PC-3 (cell line): Measurements from ENCODE around the gene VEZT. TPM values are rescaled to one million over a fixed set of nuclear protein-coding genes. Genes with fewer than 3 reads are reported as not detected.
"Not testable (repeated sequence)": the region's sequence is repeated elsewhere in the genome, so short reads cannot be mapped to it uniquely, and the experiment has no call there.

ENCODE experiments used
- ATAC-seq: fragments of 200-7000 bp; cut with Tn5 transposase; 2 replicates; pipeline ENCODE4 v1.9.1; 2020; ENCODE audit warnings: mild to moderate bottlenecking, moderate library complexity
- BruUV-seq: library from RNA; stranded (reverse); fragments of 400-500 nt; replicated peaks from 2 replicates; lab custom pipeline; 2021; lab: Mats Ljungman, UMichigan
- CTCF ChIA-PET: fragments of 300-600 bp; sonication (Branson Sonifier 250); formaldehyde crosslinking; loops from one replicate; lab custom pipeline; 2022; ENCODE audit warnings: antibody characterized with exemption; lab: Charles Lee
- POLR2A ChIA-PET: fragments of 300-600 bp; sonication (Branson Sonifier 250); formaldehyde crosslinking; loops from one replicate; lab custom pipeline; 2022; ENCODE audit warnings: antibody characterized with exemption; ENCODE audit not compliant: unreplicated experiment; lab: Charles Lee
- DNase-seq: peaks from one replicate; pipeline ENCODE4 v3.0.0-alpha.2; 2015
- H2AFZ ChIP-seq: fragments of 300-600 bp; sonication (generic); 2 replicates; pipeline ENCODE4 v1.6.0; 2016; ENCODE audit warnings: antibody characterized with exemption, low read length
- H3F3A ChIP-seq: fragments of 300-600 bp; sonication (generic); one replicate; pipeline ENCODE4 v1.6.0; 2017; ENCODE audit warnings: antibody characterized with exemption, low read length, control low read depth, mild to moderate bottlenecking; ENCODE audit not compliant: unreplicated experiment
- H3K27ac ChIP-seq: fragments of 300-600 bp; sonication (generic); 2 replicates; pipeline ENCODE4 v1.5.1; 2016; ENCODE audit warnings: mild to moderate bottlenecking, low read length
- H3K27me3 ChIP-seq: fragments of 300-600 bp; sonication (generic); 2 replicates; pipeline ENCODE4 v1.6.1; 2016; ENCODE audit warnings: low read length, mixed read lengths
- H3K36me3 ChIP-seq: fragments of 300-600 bp; sonication (generic); 2 replicates; pipeline ENCODE4 v1.6.1; 2016; ENCODE audit warnings: low read depth, mixed run types, low read length, mixed read lengths
- H3K4me1 ChIP-seq: fragments of 300-600 bp; sonication (generic); 2 replicates; pipeline ENCODE4 v1.5.1; 2016; ENCODE audit warnings: low read length; ENCODE audit not compliant: insufficient read depth
- H3K4me2 ChIP-seq: fragments of 300-600 bp; sonication (generic); 2 replicates; pipeline ENCODE4 v1.6.0; 2016; ENCODE audit warnings: low read length
- H3K4me3 ChIP-seq: fragments of 300-600 bp; sonication (generic); 2 replicates; pipeline ENCODE4 v1.5.1; 2016; ENCODE audit warnings: mild to moderate bottlenecking, low read length, mixed read lengths
- H3K79me2 ChIP-seq: fragments of 300-600 bp; sonication (generic); 2 replicates; pipeline ENCODE4 v1.6.1; 2017; ENCODE audit warnings: low read length, mixed read lengths
- H3K9ac ChIP-seq: fragments of 300-600 bp; sonication (generic); 2 replicates; pipeline ENCODE4 v1.6.0; 2016; ENCODE audit warnings: mild to moderate bottlenecking, low read length
- H3K9me2 ChIP-seq: fragments of 300-600 bp; sonication (generic); replicated peaks from 2 replicates; pipeline ENCODE4 v1.6.1; 2016; ENCODE audit warnings: mixed run types, low read length, mixed read lengths
- H3K9me3 ChIP-seq: fragments of 300-600 bp; sonication (generic); 2 replicates; pipeline ENCODE4 v1.6.1; 2016; ENCODE audit warnings: low read length, mixed read lengths
- H4K20me1 ChIP-seq: fragments of 300-600 bp; sonication (generic); 2 replicates; pipeline ENCODE4 v1.6.1; 2016; ENCODE audit warnings: low read length, mixed read lengths
- EZH2 ChIP-seq: fragments of 300-600 bp; sonication (generic); IDR thresholded peaks from one replicate; pipeline ENCODE4 v1.6.1; 2017; ENCODE audit warnings: antibody characterized with exemption, mild to moderate bottlenecking, low read length; ENCODE audit not compliant: unreplicated experiment
- EZH2phosphoT487 ChIP-seq: fragments of 300-600 bp; sonication (generic); IDR thresholded peaks from 2 replicates; pipeline ENCODE4 v1.6.1; 2018; ENCODE audit warnings: mild to moderate bottlenecking, antibody characterized with exemption, low read length, borderline replicate concordance
- intact Hi-C: fragments of 100-400 bp; cut with micrococcal nuclease; formaldehyde crosslinking; loops from 2 replicates; pipeline ENCODE4 v1.9.0; 2023
- total RNA-seq: library from RNA; depleted of rRNA; stranded (reverse); fragments of >200 nt; gene quantifications from 2 replicates; pipeline ENCODE4 v1.2.3, GENCODE V29; 2014
- TF ChIP-seq, protein P1 (sequence below): fragments of 300-600 bp; sonication (generic); conservative IDR thresholded peaks from 2 replicates; pipeline ENCODE4 v1.5.1; 2017; ENCODE audit warnings: antibody characterized with exemption, low read depth, mild to moderate bottlenecking, low read length

VEZT gene
- total RNA-seq, 1 experiment from 2014 or later, result 83.6 TPM

DNA sequence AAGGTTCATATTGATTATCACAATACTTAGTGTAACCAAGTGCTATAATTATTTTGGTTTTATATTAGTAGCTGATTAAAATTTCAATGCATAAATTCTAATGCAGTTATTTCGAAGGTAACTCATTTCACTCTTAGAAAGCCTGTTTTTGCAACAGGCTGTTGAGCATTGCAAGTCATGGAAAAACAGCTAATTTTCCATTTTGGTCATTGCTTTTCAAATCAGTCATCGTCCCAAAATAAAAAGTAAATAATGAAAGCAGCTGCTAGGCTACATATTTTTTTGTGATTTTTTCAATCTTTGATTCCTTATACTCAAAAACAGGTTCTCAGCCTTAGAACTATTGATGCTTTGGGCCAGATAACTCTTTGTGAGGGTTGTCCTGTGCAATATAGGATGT is 22.9 kb downstream of the VEZT start:
- H3K36me3 ChIP-seq, result peaks cover 25% of the 10 kb centered on the region
- DNase-seq (no peak), ATAC-seq (no peak)
- H3K4me2 ChIP-seq, result no peak overlapping the region
- no peaks in the 10 kb centered on the region for H3K9me2 ChIP-seq
- H3F3A ChIP-seq, result no peaks in the 10 kb centered on the region
- H3K27me3 ChIP-seq, result no peaks in the 10 kb centered on the region
- ChIA-PET POLR2A (no interaction called here), CTCF (no interaction called here)
- H3K9me3 ChIP-seq, result no peaks in the 10 kb centered on the region
- BruUV-seq, result no TSS peak
- H3K4me1 ChIP-seq, result no peaks in the 10 kb centered on the region
- H3K9ac ChIP-seq, result no peak overlapping the region
- H3K27ac ChIP-seq, result no peak overlapping the region
- no peak overlapping the region for H3K4me3 ChIP-seq
- H2AFZ ChIP-seq, result no peak overlapping the region
- intact Hi-C loops, result no loop called here
- no peak for TF ChIP-seq EZH2
- TF ChIP-seq, protein P1, sequence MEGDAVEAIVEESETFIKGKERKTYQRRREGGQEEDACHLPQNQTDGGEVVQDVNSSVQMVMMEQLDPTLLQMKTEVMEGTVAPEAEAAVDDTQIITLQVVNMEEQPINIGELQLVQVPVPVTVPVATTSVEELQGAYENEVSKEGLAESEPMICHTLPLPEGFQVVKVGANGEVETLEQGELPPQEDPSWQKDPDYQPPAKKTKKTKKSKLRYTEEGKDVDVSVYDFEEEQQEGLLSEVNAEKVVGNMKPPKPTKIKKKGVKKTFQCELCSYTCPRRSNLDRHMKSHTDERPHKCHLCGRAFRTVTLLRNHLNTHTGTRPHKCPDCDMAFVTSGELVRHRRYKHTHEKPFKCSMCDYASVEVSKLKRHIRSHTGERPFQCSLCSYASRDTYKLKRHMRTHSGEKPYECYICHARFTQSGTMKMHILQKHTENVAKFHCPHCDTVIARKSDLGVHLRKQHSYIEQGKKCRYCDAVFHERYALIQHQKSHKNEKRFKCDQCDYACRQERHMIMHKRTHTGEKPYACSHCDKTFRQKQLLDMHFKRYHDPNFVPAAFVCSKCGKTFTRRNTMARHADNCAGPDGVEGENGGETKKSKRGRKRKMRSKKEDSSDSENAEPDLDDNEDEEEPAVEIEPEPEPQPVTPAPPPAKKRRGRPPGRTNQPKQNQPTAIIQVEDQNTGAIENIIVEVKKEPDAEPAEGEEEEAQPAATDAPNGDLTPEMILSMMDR, result no peak
- TF ChIP-seq EZH2phosphoT487, result no peak
- H3K79me2 ChIP-seq, result peaks cover 95% of the 10 kb centered on the region
- peaks cover 25% of the 10 kb centered on the region for H4K20me1 ChIP-seq

DNA sequence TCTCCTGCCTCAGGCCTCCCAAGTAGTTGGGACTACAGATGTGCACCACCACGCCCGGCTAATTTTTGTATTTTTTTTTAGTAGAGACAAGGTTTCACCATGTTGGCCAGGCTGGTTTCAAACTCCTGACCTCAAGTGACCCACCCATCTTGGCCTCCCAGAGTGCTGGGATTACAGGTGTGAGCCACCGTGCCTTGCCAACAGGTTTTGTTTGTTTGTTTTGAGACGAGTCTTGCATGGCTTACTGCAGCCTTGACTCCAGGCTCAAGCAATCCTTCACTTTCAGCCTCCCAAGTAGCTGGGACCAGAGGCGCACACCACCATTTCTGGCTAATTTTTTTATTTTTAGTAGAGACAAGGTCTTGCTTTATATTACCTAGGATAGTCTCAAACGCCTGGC is 23.5 kb downstream of the VEZT start:
- H3K9me3 ChIP-seq, H3F3A ChIP-seq, H3K4me3 ChIP-seq, BruUV-seq, DNase-seq, H3K9ac ChIP-seq, H3K9me2 ChIP-seq, CTCF ChIA-PET, ATAC-seq, H3K4me2 ChIP-seq, intact Hi-C loops, H3K4me1 ChIP-seq, H2AFZ ChIP-seq, POLR2A ChIA-PET, H3K27me3 ChIP-seq, H3K27ac ChIP-seq: not testable (repeated sequence)
- H3K79me2 ChIP-seq, result peaks cover 100% of the 10 kb centered on the region
- peaks cover 27% of the 10 kb centered on the region for H4K20me1 ChIP-seq
- peaks cover 26% of the 10 kb centered on the region for H3K36me3 ChIP-seq

DNA sequence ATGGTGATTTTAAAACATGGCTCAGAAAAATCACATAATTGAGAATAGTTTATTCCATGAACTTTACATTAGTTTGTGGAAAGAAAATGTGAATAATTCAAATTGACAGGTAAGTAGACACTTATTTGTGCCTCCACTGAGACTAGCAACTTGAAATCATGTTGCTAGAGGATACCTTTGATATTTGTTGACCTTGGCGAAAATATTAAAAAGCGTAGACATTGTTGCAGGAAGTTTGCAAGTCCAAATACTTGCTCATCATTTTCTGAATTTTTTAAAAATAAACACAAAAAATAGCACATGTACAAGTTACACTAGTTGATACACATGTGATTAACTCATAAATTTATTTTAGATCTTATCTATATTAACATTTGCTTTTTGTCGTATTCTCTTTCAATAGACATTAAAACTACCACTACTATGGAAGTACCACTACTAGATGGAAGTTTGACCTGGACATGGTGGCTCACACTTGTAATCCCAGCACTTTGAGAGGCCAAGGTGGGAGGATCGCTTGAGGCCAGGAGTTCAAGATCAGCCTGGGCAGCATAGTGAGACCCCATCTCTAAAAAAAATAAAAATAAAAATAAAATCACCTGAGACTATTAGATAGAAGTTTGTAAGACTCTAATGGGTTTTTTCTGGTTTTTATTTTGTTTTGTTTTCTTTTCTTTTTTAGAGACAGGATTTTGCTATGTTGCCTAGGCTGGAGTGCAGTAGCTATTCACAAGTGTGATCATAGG is 24.3 kb downstream of the VEZT start:
- H3K9ac ChIP-seq, result no peak overlapping the region
- H3K4me3 ChIP-seq, result no peak overlapping the region
- ATAC-seq (no peak), DNase-seq (no peak)
- no peak overlapping the region for H3K27ac ChIP-seq
- peaks cover 27% of the 10 kb centered on the region for H4K20me1 ChIP-seq
- no peaks in the 10 kb centered on the region for H3K9me3 ChIP-seq
- peaks cover 100% of the 10 kb centered on the region for H3K79me2 ChIP-seq
- H3K9me2 ChIP-seq, result no peaks in the 10 kb centered on the region
- no peaks in the 10 kb centered on the region for H3K4me1 ChIP-seq
- peaks cover 26% of the 10 kb centered on the region for H3K36me3 ChIP-seq
- CTCF ChIA-PET, result no interaction called here
- POLR2A ChIA-PET, result no interaction called here
- intact Hi-C loops, result no loop called here
- H2AFZ ChIP-seq, result no peak overlapping the region
- no peak overlapping the region for H3K4me2 ChIP-seq
- TF ChIP-seq EZH2phosphoT487, result no peak
- TF ChIP-seq, protein P1, result no peak
- no peak for TF ChIP-seq EZH2
- no peaks in the 10 kb centered on the region for H3K27me3 ChIP-seq
- no TSS peak for BruUV-seq
- no peaks in the 10 kb centered on the region for H3F3A ChIP-seq
